OCI-LY7 (cell line): Measurements from ENCODE around the gene POLRMT.

Experiments used
- EZH2phosphoT487 ChIP-seq: fragments of 200-600 bp; sonication (generic); IDR thresholded peaks from 2 replicates; pipeline ENCODE4 v1.6.1; 2018; ENCODE audit warnings: low read depth, borderline replicate concordance, mild to moderate bottlenecking, mixed run types, antibody characterized with exemption, low read length, moderate library complexity, mixed read lengths
- TF ChIP-seq, protein P1 (sequence below): fragments of 200-600 bp; sonication (generic); conservative IDR thresholded peaks from 2 replicates; pipeline ENCODE4 v1.5.1; 2014; ENCODE audit warnings: mild to moderate bottlenecking, antibody characterized with exemption, low read length, moderate library complexity, mixed read lengths

DNA sequence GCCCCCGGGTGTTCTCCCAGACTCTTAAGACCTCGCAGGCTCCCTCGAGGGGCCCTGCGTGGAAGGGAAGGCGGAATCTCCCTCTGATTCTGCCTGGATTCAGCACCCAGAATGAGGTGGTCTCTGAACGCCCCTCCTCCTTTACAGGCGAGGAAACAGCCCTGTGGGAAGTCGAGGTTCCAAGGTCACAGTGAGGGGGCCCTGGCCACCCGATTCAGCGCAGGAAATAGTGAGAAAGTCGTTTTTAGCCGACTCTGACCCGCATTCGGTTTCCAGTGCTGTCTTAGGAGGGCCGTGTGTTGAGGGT lies 59.9 kb downstream of the POLRMT start:
- TF ChIP-seq, protein P1, sequence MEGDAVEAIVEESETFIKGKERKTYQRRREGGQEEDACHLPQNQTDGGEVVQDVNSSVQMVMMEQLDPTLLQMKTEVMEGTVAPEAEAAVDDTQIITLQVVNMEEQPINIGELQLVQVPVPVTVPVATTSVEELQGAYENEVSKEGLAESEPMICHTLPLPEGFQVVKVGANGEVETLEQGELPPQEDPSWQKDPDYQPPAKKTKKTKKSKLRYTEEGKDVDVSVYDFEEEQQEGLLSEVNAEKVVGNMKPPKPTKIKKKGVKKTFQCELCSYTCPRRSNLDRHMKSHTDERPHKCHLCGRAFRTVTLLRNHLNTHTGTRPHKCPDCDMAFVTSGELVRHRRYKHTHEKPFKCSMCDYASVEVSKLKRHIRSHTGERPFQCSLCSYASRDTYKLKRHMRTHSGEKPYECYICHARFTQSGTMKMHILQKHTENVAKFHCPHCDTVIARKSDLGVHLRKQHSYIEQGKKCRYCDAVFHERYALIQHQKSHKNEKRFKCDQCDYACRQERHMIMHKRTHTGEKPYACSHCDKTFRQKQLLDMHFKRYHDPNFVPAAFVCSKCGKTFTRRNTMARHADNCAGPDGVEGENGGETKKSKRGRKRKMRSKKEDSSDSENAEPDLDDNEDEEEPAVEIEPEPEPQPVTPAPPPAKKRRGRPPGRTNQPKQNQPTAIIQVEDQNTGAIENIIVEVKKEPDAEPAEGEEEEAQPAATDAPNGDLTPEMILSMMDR: no peak
- no peak for TF ChIP-seq EZH2phosphoT487
